ENCODE results near the gene LCAT. TPM values are rescaled to one million over a fixed set of nuclear protein-coding genes. Genes with fewer than 3 reads are reported as not detected.

The LCAT gene
- total and polyA plus RNA-seq, 4 donors, result 8.4 to 43.9 (median 21.9) TPM

GRCh38 chr16:67943256-67943618 is 683 bp downstream of the LCAT start:
- H3K27me3 ChIP-seq (ENCODE audit: control insufficient read depth in 3 of 3, insufficient read depth in 3 of 3, low read length in 2 of 3), result no peaks in the 10 kb centered on the region
- TF ChIP-seq, protein P1, sequence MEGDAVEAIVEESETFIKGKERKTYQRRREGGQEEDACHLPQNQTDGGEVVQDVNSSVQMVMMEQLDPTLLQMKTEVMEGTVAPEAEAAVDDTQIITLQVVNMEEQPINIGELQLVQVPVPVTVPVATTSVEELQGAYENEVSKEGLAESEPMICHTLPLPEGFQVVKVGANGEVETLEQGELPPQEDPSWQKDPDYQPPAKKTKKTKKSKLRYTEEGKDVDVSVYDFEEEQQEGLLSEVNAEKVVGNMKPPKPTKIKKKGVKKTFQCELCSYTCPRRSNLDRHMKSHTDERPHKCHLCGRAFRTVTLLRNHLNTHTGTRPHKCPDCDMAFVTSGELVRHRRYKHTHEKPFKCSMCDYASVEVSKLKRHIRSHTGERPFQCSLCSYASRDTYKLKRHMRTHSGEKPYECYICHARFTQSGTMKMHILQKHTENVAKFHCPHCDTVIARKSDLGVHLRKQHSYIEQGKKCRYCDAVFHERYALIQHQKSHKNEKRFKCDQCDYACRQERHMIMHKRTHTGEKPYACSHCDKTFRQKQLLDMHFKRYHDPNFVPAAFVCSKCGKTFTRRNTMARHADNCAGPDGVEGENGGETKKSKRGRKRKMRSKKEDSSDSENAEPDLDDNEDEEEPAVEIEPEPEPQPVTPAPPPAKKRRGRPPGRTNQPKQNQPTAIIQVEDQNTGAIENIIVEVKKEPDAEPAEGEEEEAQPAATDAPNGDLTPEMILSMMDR (IDR thresholded peaks at IDR 0.05; ENCODE audit: control extremely low read depth, extremely low read depth), result no peak
- peaks cover 10 to 77% (median 40%) of the 10 kb centered on the region in 4 donors for H3K36me3 ChIP-seq (ENCODE audit: control insufficient read depth in 4 of 4, insufficient read depth in 4 of 4, low read length in 4 of 4)
- no peak overlapping the region for H3K9ac ChIP-seq (ENCODE audit: insufficient read depth in 1 of 2, low read length in 2 of 2)
- H3K9me3 ChIP-seq (ENCODE audit: control insufficient read depth in 4 of 4, insufficient read depth in 3 of 4, low read length in 3 of 4), result no peaks in the 10 kb centered on the region
- H3K4me1 ChIP-seq (ENCODE audit: control insufficient read depth in 5 of 5, insufficient read depth in 5 of 5, low read length in 5 of 5), result peaks cover 0 to 10% (median 0%) of the 10 kb centered on the region in 5 donors
- DNase-seq, result no peak
- ATAC-seq (ENCODE audit: insufficient read depth, low FRiP score), result no peak
- H3K4me3 ChIP-seq, result no peak overlapping the region
- 91 to 98% methylated on average over 6 of the region's 6 CpGs for WGBS, 2 donors
- H3K27ac ChIP-seq (ENCODE audit: low read depth in 1 of 2, low read length in 1 of 2), result peak overlapping the region in 1 of 2 donors; percentile 69

GRCh38 chr16:67942510-67943255 is 1.2 kb downstream of the LCAT start:
- no peak overlapping the region for H3K4me3 ChIP-seq
- no peaks in the 10 kb centered on the region for H3K9me3 ChIP-seq (ENCODE audit: control insufficient read depth in 4 of 4, insufficient read depth in 3 of 4, low read length in 3 of 4)
- peak overlapping the region in 1 of 2 donors; percentile 6 for H3K27ac ChIP-seq (ENCODE audit: low read depth in 1 of 2, low read length in 1 of 2)
- no peak for ATAC-seq (ENCODE audit: insufficient read depth, low FRiP score)
- TF ChIP-seq, protein P1 (IDR thresholded peaks at IDR 0.05; ENCODE audit: control extremely low read depth, extremely low read depth), result no peak
- 89 to 90% methylated on average over 27 of the region's 27 CpGs for WGBS, 2 donors
- no peak overlapping the region for H3K9ac ChIP-seq (ENCODE audit: insufficient read depth in 1 of 2, low read length in 2 of 2)
- no peaks in the 10 kb centered on the region for H3K27me3 ChIP-seq (ENCODE audit: control insufficient read depth in 3 of 3, insufficient read depth in 3 of 3, low read length in 2 of 3)
- peaks cover 7 to 71% (median 37%) of the 10 kb centered on the region in 4 donors for H3K36me3 ChIP-seq (ENCODE audit: control insufficient read depth in 4 of 4, insufficient read depth in 4 of 4, low read length in 4 of 4)
- H3K4me1 ChIP-seq (ENCODE audit: control insufficient read depth in 5 of 5, insufficient read depth in 5 of 5, low read length in 5 of 5), result peaks cover 0 to 10% (median 0%) of the 10 kb centered on the region in 5 donors
- no peak for DNase-seq

- TF ChIP-seq, protein P1 (IDR thresholded peaks at IDR 0.05; ENCODE audit: control extremely low read depth, extremely low read depth), result peak; percentile 31
- DNase-seq, result no peak
- peak overlapping the region in 1 of 2 donors; percentile 10 for H3K27ac ChIP-seq (ENCODE audit: low read depth in 1 of 2, low read length in 1 of 2)
- H3K27me3 ChIP-seq (ENCODE audit: control insufficient read depth in 3 of 3, insufficient read depth in 3 of 3, low read length in 2 of 3), result no peaks in the 10 kb centered on the region
- peaks cover 0 to 12% (median 2%) of the 10 kb centered on the region in 5 donors for H3K4me1 ChIP-seq (ENCODE audit: control insufficient read depth in 5 of 5, insufficient read depth in 5 of 5, low read length in 5 of 5)
- H3K4me3 ChIP-seq, result no peak overlapping the region
- 80 to 87% methylated on average over 6 of the region's 6 CpGs for WGBS, 2 donors
- peaks cover 7 to 66% (median 34%) of the 10 kb centered on the region in 4 donors for H3K36me3 ChIP-seq (ENCODE audit: control insufficient read depth in 4 of 4, insufficient read depth in 4 of 4, low read length in 4 of 4)
- no peaks in the 10 kb centered on the region for H3K9me3 ChIP-seq (ENCODE audit: control insufficient read depth in 4 of 4, insufficient read depth in 3 of 4, low read length in 3 of 4)
- no peak for ATAC-seq (ENCODE audit: insufficient read depth, low FRiP score)
- H3K9ac ChIP-seq (ENCODE audit: insufficient read depth in 1 of 2, low read length in 2 of 2), result no peak overlapping the region
Observed at GRCh38 chr16:67942200-67942509, 1.8 kb downstream of the LCAT start.
